Progenitor cell of endocrine pancreas (in vitro differentiated cells): ENCODE results near the gene ATP6V1C2. TPM values are rescaled to one million over a fixed set of nuclear protein-coding genes. Genes with fewer than 3 reads are reported as not detected.

ENCODE experiments used
- DNase-seq: peaks from one replicate; pipeline ENCODE4 v3.0.0; 2021; ENCODE audit warnings: low spot score; ENCODE audit not compliant: unreplicated experiment
- H3K27ac Mint-ChIP-seq: 2 replicates; pipeline ENCODE4 v1.8.0; 2021; ENCODE audit warnings: mild to moderate bottlenecking, moderate library complexity, mixed read lengths
- H3K27me3 Mint-ChIP-seq: 2 replicates; pipeline ENCODE4 v1.8.0; 2021; ENCODE audit warnings: mixed read lengths
- H3K36me3 Mint-ChIP-seq: 2 replicates; pipeline ENCODE4 v1.8.0; 2022; ENCODE audit warnings: mixed read lengths; ENCODE audit not compliant: insufficient read depth
- H3K4me1 Mint-ChIP-seq: 2 replicates; pipeline ENCODE4 v1.8.0; 2021; ENCODE audit warnings: low read depth, mixed read lengths
- H3K4me3 Mint-ChIP-seq: 2 replicates; pipeline ENCODE4 v1.8.0; 2021; ENCODE audit warnings: low read depth, mild to moderate bottlenecking, moderate library complexity, mixed read lengths
- H3K9me3 Mint-ChIP-seq: 2 replicates; pipeline ENCODE4 v1.8.0; 2021; ENCODE audit warnings: low read depth, mixed read lengths
- CTCF ChIP-seq: fragments of 200-600 bp; sonication (generic); IDR thresholded peaks from one replicate; pipeline ENCODE4 v1.5.0; 2021; ENCODE audit warnings: antibody characterized with exemption, mild to moderate bottlenecking; ENCODE audit not compliant: unreplicated experiment
- total RNA-seq: library from RNA; stranded (reverse); gene quantifications from 2 replicates; pipeline ENCODE4 v1.2.1, GENCODE V29; 2021

The ATP6V1C2 gene
- total RNA-seq, 1 donor from 2014 or later, result 0.19 TPM

GRCh38 chr2:10834068-10834655 is 112.7 kb downstream of the ATP6V1C2 start:
- H3K4me1 Mint-ChIP-seq, result no peaks in the 10 kb centered on the region
- H3K27ac Mint-ChIP-seq, result no peak overlapping the region
- peaks cover 55% of the 10 kb centered on the region for H3K27me3 Mint-ChIP-seq
- no peak for DNase-seq
- no peaks in the 10 kb centered on the region for H3K9me3 Mint-ChIP-seq
- H3K36me3 Mint-ChIP-seq, result no peaks in the 10 kb centered on the region
- TF ChIP-seq CTCF, result no peak
- H3K4me3 Mint-ChIP-seq, result no peak overlapping the region

Other genes starting within 250 kb of the ATP6V1C2 start
- 24.3 and 25.3 TPM in 2 replicates for gene NOL10, start 31.7 kb upstream of the ATP6V1C2 start, total RNA-seq
- gene PDIA6, start 91.2 kb downstream of the ATP6V1C2 start, total RNA-seq, result 248 and 249 TPM in 2 replicates
- 0.55 and 0.71 TPM in 2 replicates for gene KCNF1, start 190.3 kb downstream of the ATP6V1C2 start, total RNA-seq